Bronchial epithelial cell (primary cell): ENCODE results near the gene RPP30. TPM values are rescaled to one million over a fixed set of nuclear protein-coding genes. Genes with fewer than 3 reads are reported as not detected.

Experiments used
- DNase-seq: peaks from one replicate; pipeline ENCODE4 v3.0.0-alpha.2; 2010; ENCODE audit warnings: low read depth
- FAIRE-seq: peaks from 2 replicates; lab custom pipeline; 2011; peaks lifted over from hg19 to GRCh38; lab: Jason Lieb, UNC
- H3K27me3 ChIP-seq: 2 replicates; pipeline ENCODE4 v1.5.1; 2011; ENCODE audit warnings: low read length; ENCODE audit not compliant: control insufficient read depth, insufficient read depth
- H3K36me3 ChIP-seq: 2 replicates; pipeline ENCODE4 v1.5.1; 2011; ENCODE audit warnings: low read length; ENCODE audit not compliant: control insufficient read depth, insufficient read depth
- H3K4me3 ChIP-seq: 2 replicates; pipeline ENCODE4 v1.5.1; 2011; ENCODE audit warnings: mild to moderate bottlenecking, low read depth, low read length, control low read depth
- total RNA-seq: library from RNA; depleted of rRNA; stranded (reverse); fragments of >200 nt; gene quantifications from 2 replicates; pipeline ENCODE4 v1.2.1, GENCODE V29; 2014
- TF ChIP-seq, protein P1 (sequence below): IDR thresholded peaks from 2 replicates; pipeline ENCODE4 v1.5.1; 2011; ENCODE audit warnings: mild to moderate bottlenecking, moderate library complexity, low read length, control low read depth, inconsistent platforms; ENCODE audit not compliant: insufficient read depth, severe bottlenecking

Gene RPP30
- total RNA-seq, 1 donor from 2014 or later = 25.0 TPM

- FAIRE-seq (no peak), DNase-seq (no peak)
- TF ChIP-seq, protein P1, sequence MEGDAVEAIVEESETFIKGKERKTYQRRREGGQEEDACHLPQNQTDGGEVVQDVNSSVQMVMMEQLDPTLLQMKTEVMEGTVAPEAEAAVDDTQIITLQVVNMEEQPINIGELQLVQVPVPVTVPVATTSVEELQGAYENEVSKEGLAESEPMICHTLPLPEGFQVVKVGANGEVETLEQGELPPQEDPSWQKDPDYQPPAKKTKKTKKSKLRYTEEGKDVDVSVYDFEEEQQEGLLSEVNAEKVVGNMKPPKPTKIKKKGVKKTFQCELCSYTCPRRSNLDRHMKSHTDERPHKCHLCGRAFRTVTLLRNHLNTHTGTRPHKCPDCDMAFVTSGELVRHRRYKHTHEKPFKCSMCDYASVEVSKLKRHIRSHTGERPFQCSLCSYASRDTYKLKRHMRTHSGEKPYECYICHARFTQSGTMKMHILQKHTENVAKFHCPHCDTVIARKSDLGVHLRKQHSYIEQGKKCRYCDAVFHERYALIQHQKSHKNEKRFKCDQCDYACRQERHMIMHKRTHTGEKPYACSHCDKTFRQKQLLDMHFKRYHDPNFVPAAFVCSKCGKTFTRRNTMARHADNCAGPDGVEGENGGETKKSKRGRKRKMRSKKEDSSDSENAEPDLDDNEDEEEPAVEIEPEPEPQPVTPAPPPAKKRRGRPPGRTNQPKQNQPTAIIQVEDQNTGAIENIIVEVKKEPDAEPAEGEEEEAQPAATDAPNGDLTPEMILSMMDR = no peak
- Histone ChIP-seq H3K36me3 (no peaks in the 10 kb centered on the region), H3K4me3 (no peak overlapping the region), H3K27me3 (no peaks in the 10 kb centered on the region)
Measured at GRCh38 chr10:90925079-90926029, 53.6 kb downstream of the RPP30 start.

DNA sequence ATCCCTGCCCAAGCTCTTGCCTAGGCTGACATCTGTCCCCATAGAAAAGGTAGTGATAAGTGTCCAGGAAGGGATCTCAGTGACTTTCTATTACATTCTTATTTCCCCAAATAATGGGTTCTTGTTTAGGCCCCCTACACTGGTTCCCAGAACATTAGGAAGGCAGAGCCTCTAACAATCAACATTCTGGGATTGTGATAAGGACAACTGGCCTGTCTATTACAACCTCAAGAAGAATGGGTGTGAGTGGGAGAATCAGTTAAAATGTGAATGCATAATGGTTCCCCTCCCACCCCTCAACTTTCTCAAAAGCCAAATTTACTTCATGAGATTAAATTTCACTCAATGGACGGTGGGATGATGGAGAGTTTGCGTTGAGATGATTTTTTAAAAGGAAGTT, 55.5 kb downstream of the RPP30 start:
- DNase-seq (no peak), FAIRE-seq (no peak)
- Histone ChIP-seq H3K4me3 (no peak overlapping the region), H3K36me3 (no peaks in the 10 kb centered on the region), H3K27me3 (no peaks in the 10 kb centered on the region)
- TF ChIP-seq, protein P1 = no peak

DNA sequence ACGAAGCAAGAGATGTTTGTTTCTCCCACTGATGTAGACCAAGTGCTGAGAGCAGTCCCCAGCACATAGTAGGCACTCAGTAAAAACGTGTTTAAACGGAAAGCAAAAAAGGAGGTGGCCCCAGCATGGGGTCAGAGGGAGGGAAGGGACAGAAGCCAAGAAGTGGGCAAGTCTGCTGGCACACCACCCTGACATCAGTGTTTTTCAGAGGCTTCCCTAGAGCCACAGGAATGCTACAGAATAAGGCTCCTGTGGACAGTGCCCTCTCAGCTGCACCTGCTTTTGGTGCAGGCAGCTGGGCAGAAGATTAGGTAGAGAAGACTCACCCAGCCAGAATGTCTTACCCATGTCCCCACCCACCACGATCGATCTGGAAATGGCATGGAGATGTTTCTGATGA, 57.4 kb downstream of the RPP30 start:
- H3K27me3 ChIP-seq = no peaks in the 10 kb centered on the region
- FAIRE-seq (no peak), DNase-seq (no peak)
- no peaks in the 10 kb centered on the region for H3K36me3 ChIP-seq
- H3K4me3 ChIP-seq = no peak overlapping the region
- TF ChIP-seq, protein P1 = no peak

- FAIRE-seq = no peak
- peak; percentile 23 for DNase-seq
- no peak overlapping the region for H3K4me3 ChIP-seq
- no peaks in the 10 kb centered on the region for H3K36me3 ChIP-seq
- no peaks in the 10 kb centered on the region for H3K27me3 ChIP-seq
- TF ChIP-seq, protein P1 = no peak
Measured at GRCh38 chr10:90930070-90930837, 58.5 kb downstream of the RPP30 start.

DNA sequence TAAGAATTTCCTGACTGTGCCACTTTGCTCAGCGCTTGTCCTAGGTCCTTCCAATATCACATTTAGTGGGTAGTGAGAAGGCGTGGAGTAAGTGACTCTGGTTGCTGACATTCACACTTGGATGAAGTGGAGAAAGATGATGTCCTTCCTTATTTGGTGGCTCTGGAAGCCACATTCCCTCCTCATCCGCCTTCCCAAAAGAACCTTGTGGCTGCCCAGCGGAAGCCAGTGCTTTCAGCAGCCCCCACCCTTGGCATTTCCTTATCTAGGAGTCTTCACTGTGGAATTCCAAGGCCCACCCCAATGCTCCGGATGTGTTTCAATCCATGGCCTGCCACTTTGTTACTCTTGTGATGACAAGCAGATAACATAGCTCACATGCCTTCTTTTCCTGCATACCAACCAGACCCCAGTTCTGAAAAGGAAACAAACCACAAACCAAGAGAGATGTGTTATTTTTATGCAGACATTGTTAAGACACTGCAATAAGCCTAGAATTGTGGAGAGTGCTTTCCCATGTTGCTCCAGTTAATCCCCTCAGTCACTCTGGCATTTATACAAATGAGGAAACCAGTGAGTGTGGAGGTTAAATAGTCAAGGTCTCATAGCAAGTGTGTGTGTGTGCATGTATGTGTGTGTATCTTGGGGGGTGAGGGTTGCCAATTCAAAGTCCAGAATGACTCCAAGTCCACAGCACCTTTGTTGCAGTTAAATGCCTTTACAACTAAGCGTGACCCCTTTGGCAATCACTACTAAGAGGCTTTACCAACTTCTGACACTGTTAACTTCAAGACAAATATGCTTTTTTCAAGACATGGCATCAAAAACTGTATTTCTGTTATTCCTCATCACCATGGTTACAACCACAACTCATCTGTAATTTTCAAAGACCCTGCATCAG, 59.4 kb downstream of the RPP30 start:
- Histone ChIP-seq H3K27me3 (no peaks in the 10 kb centered on the region), H3K36me3 (no peaks in the 10 kb centered on the region), H3K4me3 (no peak overlapping the region)
- TF ChIP-seq, protein P1 = no peak
- no peak for FAIRE-seq
- peak; percentile 17 for DNase-seq
